Measurements from ENCODE around the gene NKAPD1.
"Not testable (repeated sequence)": the region's sequence is repeated elsewhere in the genome, so short reads cannot be mapped to it uniquely, and the experiment has no call there.

The NKAPD1 gene

GRCh38 chr11:112085822-112086421, 11.8 kb downstream of the NKAPD1 start:
- in situ Hi-C loops (cut with MboI; ENCODE audit: low sequenced_read_pairs): no loop called here

GRCh38 chr11:112086422-112087191, 12.5 kb downstream of the NKAPD1 start, which contains the start of the genes SDHD and TIMM8B:
SDHD (plus strand) TSS chr11:112086873; CDS start chr11:112086908, 35 bp downstream.
TIMM8B (minus strand) TSS chr11:112086756; CDS start chr11:112086723, 33 bp downstream.
- in situ Hi-C loops (cut with MboI; ENCODE audit: low sequenced_read_pairs): no loop called here

GRCh38 chr11:112087212-112087611, 13.1 kb downstream of the NKAPD1 start:
- in situ Hi-C loops (cut with MboI; ENCODE audit: low sequenced_read_pairs): no loop called here

GRCh38 chr11:112095302-112095701, 21.2 kb downstream of the NKAPD1 start:
- in situ Hi-C loops (cut with MboI; ENCODE audit: low sequenced_read_pairs): not testable (repeated sequence)

- in situ Hi-C loops (cut with MboI; ENCODE audit: low sequenced_read_pairs): no loop called here
These were observed 22.1 kb downstream of the NKAPD1 start for GRCh38 chr11:112096194-112096593.

GRCh38 chr11:112097734-112098528, 23.8 kb downstream of the NKAPD1 start:
- in situ Hi-C loops (cut with MboI; ENCODE audit: low sequenced_read_pairs): no loop called here

GRCh38 chr11:112100462-112100861, 26.4 kb downstream of the NKAPD1 start:
- in situ Hi-C loops (cut with MboI; ENCODE audit: low sequenced_read_pairs): no loop called here

GRCh38 chr11:112103446-112103845, 29.3 kb downstream of the NKAPD1 start:
- in situ Hi-C loops (cut with MboI; ENCODE audit: low sequenced_read_pairs): no loop called here

GRCh38 chr11:112106070-112106469, 32.0 kb downstream of the NKAPD1 start:
- in situ Hi-C loops (cut with MboI; ENCODE audit: low sequenced_read_pairs): no loop called here

GRCh38 chr11:112113539-112114457, 39.7 kb downstream of the NKAPD1 start:
- in situ Hi-C loops (cut with MboI; ENCODE audit: low sequenced_read_pairs): no loop called here

GRCh38 chr11:112114460-112114859, 40.4 kb downstream of the NKAPD1 start:
- in situ Hi-C loops (cut with MboI; ENCODE audit: low sequenced_read_pairs): no loop called here

GRCh38 chr11:112115386-112115785, 41.3 kb downstream of the NKAPD1 start:
- in situ Hi-C loops (cut with MboI; ENCODE audit: low sequenced_read_pairs): no loop called here

- in situ Hi-C loops (cut with MboI; ENCODE audit: low sequenced_read_pairs): no loop called here
These were observed 44.1 kb downstream of the NKAPD1 start for GRCh38 chr11:112118176-112118575.

GRCh38 chr11:112121981-112122615, 48.0 kb downstream of the NKAPD1 start:
- in situ Hi-C loops (cut with MboI; ENCODE audit: low sequenced_read_pairs): no loop called here

- in situ Hi-C loops (cut with MboI; ENCODE audit: low sequenced_read_pairs): no loop called here
These were observed 49.0 kb downstream of the NKAPD1 start for GRCh38 chr11:112123129-112123528.

GRCh38 chr11:112127056-112127455, 53.0 kb downstream of the NKAPD1 start:
- in situ Hi-C loops (cut with MboI; ENCODE audit: low sequenced_read_pairs): no loop called here

- in situ Hi-C loops (cut with MboI; ENCODE audit: low sequenced_read_pairs): no loop called here
These were observed 54.5 kb downstream of the NKAPD1 start for GRCh38 chr11:112128483-112129121.

- in situ Hi-C loops (cut with MboI; ENCODE audit: low sequenced_read_pairs): no loop called here
These were observed 55.6 kb downstream of the NKAPD1 start for GRCh38 chr11:112129656-112130055.

- in situ Hi-C loops (cut with MboI; ENCODE audit: low sequenced_read_pairs): no loop called here
These were observed 58.6 kb downstream of the NKAPD1 start for GRCh38 chr11:112132737-112133136.

Measured in hTERT RPE-1 (cell line).